H1 (cell line): ENCODE measurements around the gene ZFAND3. TPM values are rescaled to one million over a fixed set of nuclear protein-coding genes. Genes with fewer than 3 reads are reported as not detected.

Experiments used
- CTCF ChIP-seq, 3 experiments: IDR thresholded peaks; 1 replicate in 2 of 3; 2 replicates in 1 of 3; pipeline versions ENCODE4 v1.5.1 to v1.6.1; 2011; ENCODE audit warnings: low read length in 3 of 3, mild to moderate bottlenecking in 3 of 3, inconsistent platforms in 2 of 3, low read depth in 1 of 3, moderate library complexity in 1 of 3; ENCODE audit not compliant: insufficient read depth in 1 of 3; ENCODE audit errors: control extremely low read depth in 1 of 3
- EGR1 ChIP-seq: IDR thresholded peaks from 2 replicates; pipeline ENCODE4 v1.6.1; 2011; ENCODE audit warnings: low read depth, low read length, borderline replicate concordance
- EP300 ChIP-seq, 2 experiments: IDR thresholded peaks; 1 replicate in 1 of 2; 2 replicates in 1 of 2; pipeline ENCODE4 v1.6.1; 2011 to 2012; ENCODE audit warnings: low read depth in 2 of 2, low read length in 2 of 2, mild to moderate bottlenecking in 2 of 2, borderline replicate concordance in 1 of 2, inconsistent platforms in 1 of 2, moderate library complexity in 1 of 2
- KDM1A ChIP-seq: fragments of 200-600, 300-600 bp; sonication (generic); IDR thresholded peaks from 2 replicates; pipeline ENCODE4 v1.7.1; 2016; ENCODE audit warnings: mild to moderate bottlenecking, low read length, borderline replicate concordance
- KDM4A ChIP-seq: IDR thresholded peaks from one replicate; pipeline ENCODE4 v1.7.1; 2012; ENCODE audit warnings: low read depth, mild to moderate bottlenecking, moderate library complexity, low read length, inconsistent platforms; ENCODE audit not compliant: severe bottlenecking
- PHF8 ChIP-seq: fragments of 200-600 bp; sonication (generic); conservative IDR thresholded peaks from 2 replicates; pipeline ENCODE4 v1.7.1; 2012; ENCODE audit warnings: low read depth, mild to moderate bottlenecking, inconsistent platforms, low read length, moderate library complexity
- TAF1 ChIP-seq: IDR thresholded peaks from 2 replicates; pipeline ENCODE4 v1.6.1; 2011; ENCODE audit warnings: mild to moderate bottlenecking, low read depth, low read length
- YY1 ChIP-seq: IDR thresholded peaks from 2 replicates; pipeline ENCODE4 v1.6.1; 2011; ENCODE audit warnings: low read depth, mild to moderate bottlenecking, low read length
- polyA plus RNA-seq, 7 experiments: library from polyadenylated mRNA; depleted of rRNA in 3 of 7; stranded (reverse) in 5 of 7; unstranded in 2 of 7; fragments of >200 nt in 5 of 7; fragments of 200-250 nt in 2 of 7; gene quantifications; 1 replicate in 5 of 7; 2 replicates in 1 of 7; 4 replicates in 1 of 7; pipeline versions ENCODE4 v1.2.1 to v1.2.3, GENCODE V29; 2011 to 2013; ENCODE audit warnings: missing spikeins in 2 of 7, mixed read lengths in 2 of 7
- total RNA-seq: library from RNA; stranded (reverse); fragmentation: NEBNext Ultra II Directional; extraction: Animal tissue kit (Norgen Biotek cat#: 25700); gene quantifications from 2 replicates; pipeline ENCODE4 v1.2.1, GENCODE V29; 2021

The ZFAND3 gene
- total and polyA plus RNA-seq, 2 of the 8 experiments (the other 6 are each of a cell fraction or from before 2014, with no cell fraction given) = 13.0 to 51.3 TPM

DNA sequence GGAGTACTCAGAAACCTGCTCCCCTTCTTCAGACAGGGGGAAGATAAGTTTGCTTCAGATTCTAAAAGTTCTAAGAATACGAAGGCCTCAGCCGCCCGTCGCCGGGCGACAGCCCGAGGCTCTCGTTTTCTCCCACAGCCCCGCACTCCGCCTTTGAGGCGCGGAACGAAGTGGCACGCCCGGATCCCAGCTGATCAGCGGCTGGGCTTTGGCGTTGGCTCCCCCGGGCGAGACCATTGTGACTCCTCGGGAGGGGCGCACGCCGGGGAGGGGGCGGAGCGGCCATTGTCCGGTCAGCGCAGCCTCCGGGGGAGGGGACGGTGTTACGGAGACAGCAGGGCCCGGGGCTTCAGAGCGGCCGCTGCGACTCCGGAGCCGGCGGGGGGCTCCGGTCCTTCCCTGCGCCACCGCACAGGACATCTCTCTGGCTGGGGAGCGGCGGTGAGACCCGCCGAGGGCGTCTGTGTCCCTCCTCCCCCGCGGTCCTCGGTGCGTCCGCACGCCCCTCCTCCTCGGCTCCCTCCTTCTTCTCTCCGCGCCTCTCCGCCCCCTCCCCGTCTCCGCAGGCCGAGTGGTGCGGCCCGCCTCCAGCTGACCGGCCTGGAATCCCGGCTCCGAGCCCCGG lies at the start of gene ZFAND3 (continued):
- peak; percentile 83 for TF ChIP-seq TAF1
- TF ChIP-seq EGR1 = peak; percentile 82
- TF ChIP-seq EP300 (IDR thresholded peaks at IDR 0.05; ENCODE audit: borderline replicate concordance in 1 of 2, low read depth in 2 of 2, low read length in 2 of 2) = peak in 1 of 2 experiments; percentile 95; a peak in 2 of 3 replicates
- peak; percentile 72 for TF ChIP-seq PHF8
- TF ChIP-seq KDM1A = no peak
- TF ChIP-seq KDM4A = peak; percentile 87
- no peak for TF ChIP-seq CTCF (IDR thresholded peaks at IDR 0.05; ENCODE audit: control extremely low read depth in 1 of 3, insufficient read depth in 1 of 3, low read depth in 1 of 3, low read length in 3 of 3)
- TF ChIP-seq YY1 = peak; percentile 89
- TF ChIP-seq, all 59 proteins: peak for 18
